ENCODE data around the gene CLEC2L.

GRCh38 chr7:139505563-139505962 is 17.9 kb upstream of the CLEC2L start:
- TF ChIP-seq CTCF (IDR thresholded peaks at IDR 0.05) (peak in 2 of 6 experiments; percentile 9 to 13), POLR2A (IDR thresholded peaks at IDR 0.05) (no peak), EP300 (IDR thresholded peaks at IDR 0.05) (no peak)
